Pancreas (tissue), 10 donors: ENCODE measurements around the gene SLC10A3. TPM values are rescaled to one million over a fixed set of nuclear protein-coding genes. Genes with fewer than 3 reads are reported as not detected.

Experiments
- ATAC-seq, 4 donors: fragments of 200-7000 bp; cut with Tn5 transposase; one replicate each; pipeline versions ENCODE4 v1.8.0 to v1.9.1; 2020; ENCODE audit warnings: mild to moderate bottlenecking in 4 of 4, moderate library complexity in 4 of 4
- DNase-seq, 6 donors: peaks; one replicate each; pipeline ENCODE4 v3.0.0-alpha.2; 2020
- FAIRE-seq: peaks from 2 replicates; lab custom pipeline; 2012; peaks lifted over from hg19 to GRCh38; lab: Jason Lieb, UNC
- H3K27ac ChIP-seq, 4 donors: fragments of 200-600 bp; sonication (generic); 1 replicate in 3 of 4; 2 replicates in 1 of 4; pipeline versions ENCODE4 v1.5.0 to v1.8.0; 2020
- H3K27me3 ChIP-seq, 4 donors: fragments of 200-600 bp; one replicate each; pipeline ENCODE4 v1.8.0; 2021
- H3K36me3 ChIP-seq, 3 donors: fragments of 200-600 bp; sonication (generic) in 1 of 3; one replicate each; pipeline versions ENCODE4 v1.5.0 to v1.8.0; 2020 to 2021
- H3K4me1 ChIP-seq, 3 donors: fragments of 200-600 bp; one replicate each; pipeline ENCODE4 v1.8.0; 2021
- H3K4me3 ChIP-seq, 4 donors: fragments of 200-600 bp; sonication (generic) in 2 of 4; one replicate each; pipeline versions ENCODE4 v1.5.0 to v1.8.0; 2020 to 2021
- H3K9me3 ChIP-seq, 4 donors: fragments of 200-600 bp; one replicate each; pipeline ENCODE4 v1.8.0; 2021
- CTCF ChIP-seq, 4 donors: fragments of 200-600 bp; sonication (generic) in 3 of 4; IDR thresholded peaks; one replicate each; pipeline versions ENCODE4 v1.5.0 to v1.8.0; 2021; ENCODE audit warnings: antibody characterized with exemption in 4 of 4
- WGBS, 2 donors: extraction: QIAGEN DNeasy Blood & Tissue Kit; methylation state at CpG; one replicate each; pipeline ENCODE4 v1.1.7; 2013; 5-methylcytosine and 5-hydroxymethylcytosine counted together
- intact Hi-C, 3 donors: fragments of 100-400 bp; cut with DNase I; formaldehyde crosslinking; loops; one replicate each; pipeline versions ENCODE4 v1.11.1 to v1.14.2; 2022
- polyA plus RNA-seq, 2 donors: library from polyadenylated mRNA; stranded (reverse); fragments of 200-250 nt; gene quantifications; one replicate each; pipeline ENCODE4 v1.2.3, GENCODE V29; 2013
- total RNA-seq, 6 donors: library from RNA; stranded (reverse); fragmentation: NEBNext Ultra II Directional in 4 of 6; extraction: Animal tissue kit (Norgen Biotek cat#: 25700) in 4 of 6; gene quantifications; one replicate each; pipeline versions ENCODE4 v1.2.1 to v1.2.4, GENCODE V29; 2021 to 2023
- donor health status: healthy with polysubstance abuse.
- donor health status: DM: no; HTN: no; CAD: no; lungs with moderate emphysema.
- donor health status: DM: no; HTN: no; CAD: no.
- donor health status: control.
- donor health status: control.
- donor health status: Bipolar disorder and iron deficiency.
- donor health status: DM: yes; HTN: yes; CAD: no.
- donor health status: DM: no; HTN: no; CAD: no.
- donor health status: DM: no; HTN: no; CAD: no.
- donor health status: DM: yes; HTN: yes; CAD: no.

The SLC10A3 gene
- total and polyA plus RNA-seq, 8 donors = 9.6 to 19.1 (median 11.6) TPM

GRCh38 chrX:154525606-154526490 lies 35.4 kb upstream of the SLC10A3 start:
- H3K9me3 ChIP-seq = no peaks in the 10 kb centered on the region
- no peaks in the 10 kb centered on the region for H3K36me3 ChIP-seq
- TF ChIP-seq CTCF (IDR thresholded peaks at IDR 0.05) = no peak
- no peak overlapping the region for H3K4me3 ChIP-seq
- H3K27me3 ChIP-seq = no peaks in the 10 kb centered on the region
- intact Hi-C loops = no loop called here
- 80 to 82% methylated on average over 14 of the region's 14 CpGs for WGBS, 2 donors
- FAIRE-seq (no peak), ATAC-seq (no peak), DNase-seq (no peak)
- no peak overlapping the region for H3K27ac ChIP-seq
- H3K4me1 ChIP-seq = peaks cover 0 to 2% (median 0%) of the 10 kb centered on the region in 3 donors

GRCh38 chrX:154519389-154519788 lies 29.0 kb upstream of the SLC10A3 start:
- Histone ChIP-seq H3K4me1 (no peaks in the 10 kb centered on the region), H3K27ac (no peak overlapping the region), H3K4me3 (no peak overlapping the region), H3K27me3 (no peaks in the 10 kb centered on the region), H3K9me3 (no peaks in the 10 kb centered on the region), H3K36me3 (no peaks in the 10 kb centered on the region)
- DNase-seq (no peak), FAIRE-seq (no peak), ATAC-seq (no peak)
- TF ChIP-seq CTCF (IDR thresholded peaks at IDR 0.05) = no peak
- intact Hi-C loops = no loop called here
- 89 to 94% methylated on average over 8 of the region's 8 CpGs for WGBS, 2 donors

GRCh38 chrX:154517101-154517781 lies 26.8 kb upstream of the SLC10A3 start:
- H3K4me1 ChIP-seq = no peaks in the 10 kb centered on the region
- H3K27me3 ChIP-seq = no peaks in the 10 kb centered on the region
- ATAC-seq (peak in 2 of 4 donors; percentile 7 to 8), DNase-seq (peak in 3 of 6 donors; percentile 23 to 74 (median 34)), FAIRE-seq (no peak)
- no peak for TF ChIP-seq CTCF (IDR thresholded peaks at IDR 0.05)
- H3K9me3 ChIP-seq = no peaks in the 10 kb centered on the region
- WGBS, 2 donors = 26 to 44% methylated on average over 25 of the region's 25 CpGs
- intact Hi-C loops = no loop called here
- H3K4me3 ChIP-seq = peak overlapping the region in 2 of 4 donors; percentile 22 to 67
- no peaks in the 10 kb centered on the region for H3K36me3 ChIP-seq
- H3K27ac ChIP-seq = peak overlapping the region; percentile 70 to 87 (median 81)

GRCh38 chrX:154516656-154517100 lies 26.2 kb upstream of the SLC10A3 start:
- intact Hi-C loops = no loop called here
- no peak for TF ChIP-seq CTCF (IDR thresholded peaks at IDR 0.05)
- 4 to 37% methylated on average over 19 of the region's 19 CpGs for WGBS, 2 donors
- FAIRE-seq (no peak), DNase-seq (peak in 2 of 6 donors; percentile 28 to 37), ATAC-seq (peak; percentile 3 to 12 (median 8))
- H3K4me3 ChIP-seq = peak overlapping the region in 2 of 4 donors; percentile 22 to 67
- H3K36me3 ChIP-seq = no peaks in the 10 kb centered on the region
- no peaks in the 10 kb centered on the region for H3K27me3 ChIP-seq
- peak overlapping the region; percentile 70 to 87 (median 81) for H3K27ac ChIP-seq
- no peaks in the 10 kb centered on the region for H3K9me3 ChIP-seq
- H3K4me1 ChIP-seq = no peaks in the 10 kb centered on the region
